H9 (cell line): ENCODE measurements around the gene CSRNP3. TPM values are rescaled to one million over a fixed set of nuclear protein-coding genes. Genes with fewer than 3 reads are reported as not detected.

Experiments
- DNase-seq: peaks from one replicate; pipeline ENCODE4 v3.0.0-alpha.2; 2017
- H2AFZ ChIP-seq: one replicate; pipeline ENCODE4 v1.6.1; 2013; ENCODE audit warnings: mild to moderate bottlenecking, low read length, control low read depth, moderate library complexity
- H2AK5ac ChIP-seq: 2 replicates; pipeline ENCODE4 v1.6.1; 2013; ENCODE audit warnings: low read length, control low read depth, mixed read lengths; ENCODE audit not compliant: insufficient read length
- H2BK120ac ChIP-seq: one replicate; pipeline ENCODE4 v1.6.1; 2013; ENCODE audit warnings: low read depth, mild to moderate bottlenecking, low read length, control low read depth, inconsistent platforms; ENCODE audit not compliant: poor library complexity, severe bottlenecking
- H2BK12ac ChIP-seq: 2 replicates; pipeline ENCODE4 v1.6.1; 2013; ENCODE audit warnings: low read length, control low read depth, mixed read lengths, low read depth; ENCODE audit not compliant: insufficient read length
- H2BK15ac ChIP-seq: 2 replicates; pipeline ENCODE4 v1.6.1; 2013; ENCODE audit warnings: low read depth, low read length, control low read depth
- H2BK20ac ChIP-seq: one replicate; pipeline ENCODE4 v1.6.1; 2013; ENCODE audit warnings: low read depth, mild to moderate bottlenecking, low read length, control low read depth, inconsistent platforms; ENCODE audit not compliant: poor library complexity, severe bottlenecking
- H2BK5ac ChIP-seq: 2 replicates; pipeline ENCODE4 v1.6.1; 2013; ENCODE audit warnings: low read length, control low read depth, mixed read lengths; ENCODE audit not compliant: insufficient read length
- H3K14ac ChIP-seq: 2 replicates; pipeline ENCODE4 v1.6.1; 2013; ENCODE audit warnings: low read length, control low read depth; ENCODE audit not compliant: insufficient read depth
- H3K18ac ChIP-seq: 2 replicates; pipeline ENCODE4 v1.6.1; 2013; ENCODE audit warnings: low read depth, mild to moderate bottlenecking, mixed read lengths, low read length, control low read depth; ENCODE audit not compliant: insufficient read length
- H3K23ac ChIP-seq: 2 replicates; pipeline ENCODE4 v1.6.1; 2013; ENCODE audit warnings: low read length, control low read depth, mixed read lengths, low read depth; ENCODE audit not compliant: insufficient read length
- H3K23me2 ChIP-seq: 2 replicates; pipeline ENCODE4 v1.6.1; 2013; ENCODE audit warnings: low read depth, mild to moderate bottlenecking, mixed read lengths, low read length, control low read depth; ENCODE audit not compliant: insufficient read length, poor library complexity, severe bottlenecking
- H3K27ac ChIP-seq: 2 replicates; pipeline ENCODE4 v1.5.1; 2013; ENCODE audit warnings: low read length, control low read depth, mixed read lengths, low read depth; ENCODE audit not compliant: insufficient read length
- H3K27me3 ChIP-seq: 2 replicates; pipeline ENCODE4 v1.6.1; 2013; ENCODE audit warnings: low read length, control low read depth, inconsistent platforms; ENCODE audit not compliant: insufficient read depth
- H3K4ac ChIP-seq: 2 replicates; pipeline ENCODE4 v1.6.1; 2013; ENCODE audit warnings: low read depth, mild to moderate bottlenecking, control low read depth, inconsistent platforms, low read length, moderate library complexity
- H3K4me1 ChIP-seq: 2 replicates; pipeline ENCODE4 v1.6.1; 2013; ENCODE audit warnings: low read length, control low read depth, inconsistent platforms; ENCODE audit not compliant: insufficient read depth
- H3K4me2 ChIP-seq: 2 replicates; pipeline ENCODE4 v1.6.1; 2013; ENCODE audit warnings: low read length, control low read depth, mixed read lengths; ENCODE audit not compliant: insufficient read length, insufficient read depth
- H3K56ac ChIP-seq: 2 replicates; pipeline ENCODE4 v1.6.1; 2013; ENCODE audit warnings: low read depth, mild to moderate bottlenecking, mixed read lengths, low read length, control low read depth; ENCODE audit not compliant: insufficient read length
- H3K79me1 ChIP-seq: 2 replicates; pipeline ENCODE4 v1.6.1; 2013; ENCODE audit warnings: low read depth, mild to moderate bottlenecking, moderate library complexity, low read length, control low read depth, inconsistent platforms; ENCODE audit not compliant: insufficient read depth, poor library complexity, severe bottlenecking
- H3K79me2 ChIP-seq: 2 replicates; pipeline ENCODE4 v1.6.1; 2013; ENCODE audit warnings: low read length, control low read depth, inconsistent platforms; ENCODE audit not compliant: insufficient read depth
- H3K9ac ChIP-seq: 2 replicates; pipeline ENCODE4 v1.6.1; 2013; ENCODE audit warnings: low read length, control low read depth, mixed read lengths; ENCODE audit not compliant: insufficient read length; ENCODE audit errors: extremely low read depth
- H3K9me3 ChIP-seq: one replicate; pipeline ENCODE4 v1.6.1; 2013; ENCODE audit warnings: low read depth, low read length, inconsistent platforms; ENCODE audit not compliant: control insufficient read depth
- H3T11ph ChIP-seq: one replicate; pipeline ENCODE4 v1.6.1; 2013; ENCODE audit warnings: mild to moderate bottlenecking, low read length, control low read depth, inconsistent platforms
- H4K20me1 ChIP-seq: one replicate; pipeline ENCODE4 v1.6.1; 2013; ENCODE audit not compliant: control insufficient read depth, insufficient read length, insufficient read depth
- H4K5ac ChIP-seq: 2 replicates; pipeline ENCODE4 v1.6.1; 2013; ENCODE audit warnings: low read depth, mild to moderate bottlenecking, mixed read lengths, low read length, control low read depth; ENCODE audit not compliant: insufficient read length
- H4K8ac ChIP-seq: replicated peaks from 2 replicates; pipeline ENCODE4 v1.6.1; 2013; ENCODE audit warnings: low read length, control low read depth, mixed read lengths, low read depth; ENCODE audit not compliant: insufficient read length
- H4K91ac ChIP-seq: 2 replicates; pipeline ENCODE4 v1.6.1; 2013; ENCODE audit warnings: low read depth, mild to moderate bottlenecking, moderate library complexity, mixed read lengths, low read length, control low read depth; ENCODE audit not compliant: insufficient read length
- H3K27ac Mint-ChIP-seq, 3 experiments: 2 replicates in 2 of 3; 3 replicates in 1 of 3; pipeline ENCODE4 v1.8.0; 2020 to 2021; ENCODE audit warnings: mixed read lengths in 3 of 3, mild to moderate bottlenecking in 1 of 3, moderate library complexity in 1 of 3
- H3K27me3 Mint-ChIP-seq: 2 replicates; pipeline ENCODE4 v1.8.0; 2021; ENCODE audit warnings: low read depth, mild to moderate bottlenecking, moderate library complexity, mixed read lengths
- H3K36me3 Mint-ChIP-seq, 3 experiments: 2 replicates in 2 of 3; 3 replicates in 1 of 3; pipeline ENCODE4 v1.8.0; 2020 to 2021; ENCODE audit warnings: low read depth in 3 of 3, mixed read lengths in 3 of 3; ENCODE audit not compliant: insufficient read depth in 1 of 3
- H3K4me1 Mint-ChIP-seq, 2 experiments: 2 replicates each; pipeline ENCODE4 v1.8.0; 2020; ENCODE audit warnings: mixed read lengths in 2 of 2
- H3K4me3 Mint-ChIP-seq, 2 experiments: 2 replicates in 1 of 2; 3 replicates in 1 of 2; pipeline ENCODE4 v1.8.0; 2020 to 2021; ENCODE audit warnings: mild to moderate bottlenecking in 2 of 2, mixed read lengths in 2 of 2, moderate library complexity in 1 of 2
- H3K9me3 Mint-ChIP-seq, 2 experiments: 2 replicates in 1 of 2; 3 replicates in 1 of 2; pipeline ENCODE4 v1.8.0; 2020; ENCODE audit warnings: mild to moderate bottlenecking in 2 of 2, mixed read lengths in 2 of 2, moderate library complexity in 1 of 2
- WGBS: extraction: QIAGEN DNeasy Blood & Tissue Kit; methylation state at CpG from one replicate; pipeline ENCODE4 v1.1.7; 2013; ENCODE audit warnings: missing lambda C conversion rate, low lambda C conversion rate, mixed read lengths; ENCODE audit not compliant: insufficient read length; ENCODE audit errors: extremely low coverage; 5-methylcytosine and 5-hydroxymethylcytosine counted together
- total RNA-seq: library from RNA; stranded (reverse); gene quantifications from 2 replicates; pipeline ENCODE4 v1.2.1, GENCODE V29; 2021
- TF ChIP-seq, protein P1 (sequence below): fragments of 200-600 bp; sonication (generic); conservative IDR thresholded peaks from 3 replicates; pipeline ENCODE4 v1.8.0; 2021; ENCODE audit warnings: antibody characterized with exemption, mild to moderate bottlenecking

Gene CSRNP3
- total RNA-seq, 1 experiment from 2014 or later = 3.6 TPM

DNA sequence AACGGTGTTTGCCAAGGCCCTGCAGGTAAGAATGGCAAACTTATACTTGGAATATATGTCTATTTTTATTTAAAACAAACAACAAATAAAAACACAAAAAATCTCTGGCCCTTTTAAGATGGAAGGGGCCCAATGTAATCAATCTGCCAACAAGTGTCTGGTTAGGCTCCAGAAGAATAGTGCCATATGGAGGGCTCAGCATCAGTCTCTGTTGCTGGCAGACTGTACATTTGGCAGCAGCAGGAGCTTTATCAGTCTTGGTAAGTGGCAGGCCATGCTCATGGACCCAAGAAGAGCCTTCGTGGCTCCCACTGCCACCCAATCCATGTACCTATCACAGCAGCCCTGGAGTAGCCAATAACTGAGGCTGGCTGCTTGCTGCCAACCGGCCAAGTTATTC lies 223.4 kb downstream of the CSRNP3 start:
- no peak overlapping the region for H3K56ac ChIP-seq
- TF ChIP-seq, protein P1, sequence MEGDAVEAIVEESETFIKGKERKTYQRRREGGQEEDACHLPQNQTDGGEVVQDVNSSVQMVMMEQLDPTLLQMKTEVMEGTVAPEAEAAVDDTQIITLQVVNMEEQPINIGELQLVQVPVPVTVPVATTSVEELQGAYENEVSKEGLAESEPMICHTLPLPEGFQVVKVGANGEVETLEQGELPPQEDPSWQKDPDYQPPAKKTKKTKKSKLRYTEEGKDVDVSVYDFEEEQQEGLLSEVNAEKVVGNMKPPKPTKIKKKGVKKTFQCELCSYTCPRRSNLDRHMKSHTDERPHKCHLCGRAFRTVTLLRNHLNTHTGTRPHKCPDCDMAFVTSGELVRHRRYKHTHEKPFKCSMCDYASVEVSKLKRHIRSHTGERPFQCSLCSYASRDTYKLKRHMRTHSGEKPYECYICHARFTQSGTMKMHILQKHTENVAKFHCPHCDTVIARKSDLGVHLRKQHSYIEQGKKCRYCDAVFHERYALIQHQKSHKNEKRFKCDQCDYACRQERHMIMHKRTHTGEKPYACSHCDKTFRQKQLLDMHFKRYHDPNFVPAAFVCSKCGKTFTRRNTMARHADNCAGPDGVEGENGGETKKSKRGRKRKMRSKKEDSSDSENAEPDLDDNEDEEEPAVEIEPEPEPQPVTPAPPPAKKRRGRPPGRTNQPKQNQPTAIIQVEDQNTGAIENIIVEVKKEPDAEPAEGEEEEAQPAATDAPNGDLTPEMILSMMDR = no peak
- H3K27ac Mint-ChIP-seq = no peak overlapping the region; a peak in 1 of 7 replicates
- H3K27me3 Mint-ChIP-seq = no peaks in the 10 kb centered on the region
- H3T11ph ChIP-seq = no peak overlapping the region
- no peak overlapping the region for H3K14ac ChIP-seq
- H3K27me3 ChIP-seq = no peaks in the 10 kb centered on the region
- H3K9me3 ChIP-seq = no peaks in the 10 kb centered on the region
- H3K4me3 Mint-ChIP-seq = no peak overlapping the region
- no peak overlapping the region for H2AK5ac ChIP-seq
- WGBS = no CpG with 5 or more reads among the region's 3 CpGs
- peaks cover 0 to 3% of the 10 kb centered on the region in 2 experiments; a peak in 1 of 5 replicates for H3K9me3 Mint-ChIP-seq
- H3K36me3 Mint-ChIP-seq = peaks cover 0 to 2% (median 0%) of the 10 kb centered on the region in 3 experiments; a peak in 2 of 7 replicates
- H4K91ac ChIP-seq = no peak overlapping the region
- H3K4me1 Mint-ChIP-seq = peaks cover 23 to 27% of the 10 kb centered on the region in 2 experiments
- no peaks in the 10 kb centered on the region for H3K79me2 ChIP-seq
- H3K4ac ChIP-seq = no peak overlapping the region
- no peak for DNase-seq
- no peak overlapping the region for H2BK20ac ChIP-seq
- no peak overlapping the region for H4K8ac ChIP-seq
- H3K23ac ChIP-seq = no peak overlapping the region
- no peak overlapping the region for H4K5ac ChIP-seq
- no peaks in the 10 kb centered on the region for H3K23me2 ChIP-seq
- H2AFZ ChIP-seq = no peak overlapping the region
- no peaks in the 10 kb centered on the region for H3K79me1 ChIP-seq
- H2BK15ac ChIP-seq = no peak overlapping the region
- no peak overlapping the region for H2BK5ac ChIP-seq
- no peaks in the 10 kb centered on the region for H4K20me1 ChIP-seq
- H3K4me2 ChIP-seq = no peak overlapping the region
- no peak overlapping the region for H2BK12ac ChIP-seq
- H3K4me1 ChIP-seq = peaks cover 6% of the 10 kb centered on the region; the same call in 1 of the 2 replicates
- no peak overlapping the region for H3K18ac ChIP-seq
- no peak overlapping the region for H3K9ac ChIP-seq
- no peak overlapping the region for H3K27ac ChIP-seq
- H2BK120ac ChIP-seq = no peak overlapping the region
